ENCODE data around the gene KRTAP4-6. TPM values are rescaled to one million over a fixed set of nuclear protein-coding genes. Genes with fewer than 3 reads are reported as not detected.

KRTAP4-6 gene
- total RNA-seq, 4 donors from 2014 or later, result not detected

DNA sequence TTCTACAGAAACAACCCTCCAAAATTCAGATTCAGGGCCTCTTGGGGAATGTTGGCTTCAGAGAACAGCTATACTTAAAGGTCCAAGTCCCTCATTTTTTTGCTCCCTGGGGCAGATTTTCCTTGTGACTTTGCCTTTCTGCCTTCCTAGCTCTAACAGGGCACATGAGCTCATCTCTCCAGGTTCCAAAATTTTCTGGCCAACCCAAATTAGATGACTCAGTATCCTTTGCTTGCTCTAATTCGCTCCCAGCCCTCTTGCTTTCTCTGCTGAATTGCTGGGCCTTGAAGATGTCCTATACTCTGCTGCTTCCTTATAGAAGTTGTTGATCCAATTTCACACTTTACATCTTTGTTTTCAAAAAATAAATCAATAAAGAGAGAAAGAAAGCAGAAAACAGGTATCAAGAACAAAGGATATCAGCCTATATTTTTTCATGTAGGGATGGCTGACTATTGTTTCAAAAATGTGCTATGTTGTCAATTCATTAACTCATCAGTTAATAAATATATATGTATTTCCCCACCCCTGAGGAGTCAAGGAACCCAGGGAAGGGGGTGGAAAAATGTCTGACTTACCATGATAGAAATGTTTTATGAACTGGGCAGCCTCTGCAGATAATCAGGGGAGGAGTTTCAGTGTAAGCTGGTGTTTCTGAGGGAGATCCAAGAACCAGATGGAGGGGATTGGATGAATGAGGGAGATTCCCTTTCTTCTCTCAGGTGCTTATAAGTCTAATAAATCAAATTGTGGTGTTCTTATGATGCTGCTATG lies 38.7 kb upstream of the KRTAP4-6 start:
- Histone ChIP-seq H3K4me3 (no peak overlapping the region), H3K36me3 (no peaks in the 10 kb centered on the region), H3K9me3 (no peaks in the 10 kb centered on the region), H3K4me1 (peaks cover 0 to 6% (median 0%) of the 10 kb centered on the region in 4 donors), H3K27ac (no peak overlapping the region), H3K27me3 (no peaks in the 10 kb centered on the region)
- TF ChIP-seq CTCF (IDR thresholded peaks at IDR 0.05) (no peak), POLR2A (IDR thresholded peaks at IDR 0.05) (no peak)
- no peak for DNase-seq

DNA sequence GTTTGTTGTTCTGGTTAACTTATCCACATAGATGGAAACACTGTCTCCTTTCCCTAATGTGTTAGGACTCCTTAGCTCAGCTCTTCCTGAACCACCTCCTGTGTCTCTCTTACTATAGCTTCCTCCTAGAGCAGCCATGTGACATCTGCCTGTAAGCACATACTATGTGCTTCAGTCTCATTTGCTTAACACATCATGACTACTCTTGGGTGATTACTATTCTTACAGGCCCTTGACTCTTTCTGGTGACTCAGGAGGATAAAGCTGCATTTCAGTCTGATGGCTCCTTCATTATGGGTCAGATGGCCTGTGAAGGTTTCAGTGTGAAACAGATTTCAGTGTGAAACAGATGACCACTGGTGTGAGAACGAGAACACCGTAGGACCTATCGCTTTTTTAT lies 38.0 kb upstream of the KRTAP4-6 start:
- no peak overlapping the region for H3K27ac ChIP-seq
- H3K27me3 ChIP-seq, result no peaks in the 10 kb centered on the region
- no peak overlapping the region for H3K4me3 ChIP-seq
- peaks cover 0 to 6% (median 0%) of the 10 kb centered on the region in 4 donors for H3K4me1 ChIP-seq
- DNase-seq, result no peak
- TF ChIP-seq POLR2A (IDR thresholded peaks at IDR 0.05) (no peak), CTCF (IDR thresholded peaks at IDR 0.05) (no peak)
- no peaks in the 10 kb centered on the region for H3K9me3 ChIP-seq
- no peaks in the 10 kb centered on the region for H3K36me3 ChIP-seq

GRCh38 chr17:41177727-41178271 lies 37.5 kb upstream of the KRTAP4-6 start, which contains the start of gene KRTAP4-2:
KRTAP4-2 (minus strand) TSS chr17:41178221; CDS start chr17:41178164, 57 bp downstream.
- H3K9me3 ChIP-seq, result no peaks in the 10 kb centered on the region
- no peaks in the 10 kb centered on the region for H3K27me3 ChIP-seq
- H3K36me3 ChIP-seq, result no peaks in the 10 kb centered on the region
- TF ChIP-seq POLR2A (IDR thresholded peaks at IDR 0.05) (no peak), CTCF (IDR thresholded peaks at IDR 0.05) (no peak)
- DNase-seq, result no peak
- no peak within 1 kb of the TSS for H3K4me3 ChIP-seq
- H3K27ac ChIP-seq, result no peak within 1 kb of the TSS
- H3K4me1 ChIP-seq, result peaks cover 0 to 2% (median 0%) of the 10 kb centered on the region in 4 donors

DNA sequence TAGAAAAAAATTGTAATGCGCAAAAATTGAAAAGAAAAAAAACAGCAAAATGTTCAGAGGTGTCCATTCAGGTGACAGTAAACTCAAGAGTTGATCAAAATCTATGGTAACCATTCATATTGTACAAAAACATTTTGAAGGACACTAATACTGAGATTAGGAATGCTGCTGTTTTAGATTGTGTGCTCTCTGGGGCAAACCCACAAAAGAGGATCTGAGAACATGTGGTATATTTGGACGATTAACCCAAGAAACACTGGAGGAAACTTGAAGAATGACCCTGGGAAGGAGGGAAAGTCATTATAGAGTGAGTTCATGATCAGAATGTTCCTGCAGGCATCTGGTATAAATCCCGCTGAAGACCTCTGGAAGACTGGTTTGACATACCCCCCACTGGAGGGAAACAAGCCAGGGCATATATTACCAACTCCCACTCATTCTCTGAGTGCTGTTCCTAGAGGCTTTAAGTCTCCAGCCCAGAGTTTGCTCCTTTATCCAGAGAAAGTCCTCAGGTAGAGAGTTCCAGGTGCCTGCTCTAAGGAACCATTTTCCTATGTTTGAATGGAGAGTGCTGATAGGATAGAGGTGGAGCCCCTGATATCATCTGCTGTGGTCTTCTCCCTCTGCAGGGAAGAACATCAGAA lies 36.5 kb upstream of the KRTAP4-6 start:
- Histone ChIP-seq H3K27me3 (no peaks in the 10 kb centered on the region), H3K36me3 (no peaks in the 10 kb centered on the region)

DNA sequence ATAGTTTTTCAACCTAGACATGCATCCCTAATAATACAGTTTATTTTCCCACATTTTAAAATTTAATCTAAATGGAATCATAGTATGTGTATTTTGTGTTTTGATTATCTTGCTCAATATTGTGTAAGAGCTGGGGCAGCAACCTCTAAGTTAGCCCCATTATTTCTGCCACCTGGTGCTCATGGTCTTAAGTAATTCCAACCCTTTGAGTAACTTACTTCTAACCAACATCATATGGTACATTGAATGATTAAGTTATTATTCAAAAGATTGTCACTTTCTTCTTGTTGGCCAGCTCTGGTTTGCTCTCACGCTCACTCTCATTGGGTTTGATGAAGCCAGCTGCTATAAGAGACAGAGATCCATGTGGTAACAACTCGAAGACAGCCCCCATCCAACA lies 31.5 kb upstream of the KRTAP4-6 start:
- TF ChIP-seq POLR2A (IDR thresholded peaks at IDR 0.05), result no peak
- no peak for TF ChIP-seq CTCF (IDR thresholded peaks at IDR 0.05)
- H3K9me3 ChIP-seq, result no peaks in the 10 kb centered on the region
- no peaks in the 10 kb centered on the region for H3K27me3 ChIP-seq
- no peak overlapping the region for H3K27ac ChIP-seq
- no peak for DNase-seq
- no peaks in the 10 kb centered on the region for H3K36me3 ChIP-seq
- H3K4me3 ChIP-seq, result no peak overlapping the region
- H3K4me1 ChIP-seq, result no peaks in the 10 kb centered on the region

More for the DNA sequence above, 36.5 kb upstream of the KRTAP4-6 start:
- H3K9me3 ChIP-seq, result no peaks in the 10 kb centered on the region
- no peak for TF ChIP-seq CTCF (IDR thresholded peaks at IDR 0.05)
- no peak for TF ChIP-seq POLR2A (IDR thresholded peaks at IDR 0.05)
- no peaks in the 10 kb centered on the region for H3K4me1 ChIP-seq
- no peak for DNase-seq
- no peak overlapping the region for H3K27ac ChIP-seq
- H3K4me3 ChIP-seq, result no peak overlapping the region
